Islet precursor cell (in vitro differentiated cells): Measurements from ENCODE around the gene DYRK2.
A peak's percentile ranks its signal among the peaks of the same experiment; 100 is the strongest.

Experiments
- DNase-seq: peaks from one replicate; pipeline ENCODE4 v3.0.0-alpha.2; 2018

Gene DYRK2

GRCh38 chr12:67648521-67649260, at the start of gene DYRK2:
Gene DYRK2 (plus strand): TSS chr12:67648745. CDS start chr12:67649134, 389 bp downstream.
- peak; percentile 91 for DNase-seq

- no peak for DNase-seq
Observed at GRCh38 chr12:67599691-67600090, 48.9 kb upstream of the DYRK2 start.

- no peak for DNase-seq
Observed at GRCh38 chr12:67601126-67601525, 47.4 kb upstream of the DYRK2 start.

- no peak for DNase-seq
Observed at GRCh38 chr12:67609226-67609870, 39.2 kb upstream of the DYRK2 start.

- DNase-seq: no peak
Observed at GRCh38 chr12:67613040-67613439, 35.5 kb upstream of the DYRK2 start.

GRCh38 chr12:67617629-67618028, 30.9 kb upstream of the DYRK2 start:
- DNase-seq: peak; percentile 79

- DNase-seq: no peak
Observed at GRCh38 chr12:67618303-67618702, 30.2 kb upstream of the DYRK2 start.

- DNase-seq: no peak
Observed at GRCh38 chr12:67621112-67621511, 27.4 kb upstream of the DYRK2 start.

- DNase-seq: no peak
Observed at GRCh38 chr12:67621926-67622325, 26.6 kb upstream of the DYRK2 start.

- DNase-seq: no peak
Observed at GRCh38 chr12:67623259-67623658, 25.3 kb upstream of the DYRK2 start.

GRCh38 chr12:67624355-67624754, 24.2 kb upstream of the DYRK2 start:
- no peak for DNase-seq

GRCh38 chr12:67625004-67625403, 23.5 kb upstream of the DYRK2 start:
- no peak for DNase-seq

- DNase-seq: no peak
Observed at GRCh38 chr12:67626156-67626555, 22.4 kb upstream of the DYRK2 start.

GRCh38 chr12:67630373-67631088, 18.0 kb upstream of the DYRK2 start:
- peak; percentile 79 for DNase-seq

GRCh38 chr12:67632005-67632404, 16.5 kb upstream of the DYRK2 start:
- DNase-seq: peak; percentile 75

GRCh38 chr12:67633024-67633610, 15.4 kb upstream of the DYRK2 start:
- DNase-seq: no peak

- DNase-seq: no peak
Observed at GRCh38 chr12:67633708-67634107, 14.8 kb upstream of the DYRK2 start.

- no peak for DNase-seq
Observed at GRCh38 chr12:67634303-67634761, 14.2 kb upstream of the DYRK2 start.

GRCh38 chr12:67637718-67638117, 10.8 kb upstream of the DYRK2 start:
- no peak for DNase-seq

GRCh38 chr12:67638694-67639093, 9.9 kb upstream of the DYRK2 start:
- no peak for DNase-seq

- no peak for DNase-seq
Observed at GRCh38 chr12:67640863-67641262, 7.7 kb upstream of the DYRK2 start.

GRCh38 chr12:67645126-67645525, 3.4 kb upstream of the DYRK2 start:
- DNase-seq: no peak

- no peak for DNase-seq
Observed at GRCh38 chr12:67645601-67646000, 2.9 kb upstream of the DYRK2 start.
